Measurements from ENCODE around the gene PSMA8.
"Not testable (repeated sequence)": the region's sequence is repeated elsewhere in the genome, so short reads cannot be mapped to it uniquely, and the experiment has no call there.

Gene PSMA8

GRCh38 chr18:26185267-26185666 is 51.6 kb downstream of the PSMA8 start:
- peak in 1 of 2 experiments; percentile 21 for DNase-seq (ENCODE audit: low read depth in 1 of 2, low spot score in 1 of 2)
- in situ Hi-C loops (cut with HindIII; ENCODE audit: low pct_unique_long_range_greater_than_20kb, low sequenced_read_pairs): no loop called here
- TF ChIP-seq JUND (IDR thresholded peaks at IDR 0.05; ENCODE audit: low read depth): no peak

DNA sequence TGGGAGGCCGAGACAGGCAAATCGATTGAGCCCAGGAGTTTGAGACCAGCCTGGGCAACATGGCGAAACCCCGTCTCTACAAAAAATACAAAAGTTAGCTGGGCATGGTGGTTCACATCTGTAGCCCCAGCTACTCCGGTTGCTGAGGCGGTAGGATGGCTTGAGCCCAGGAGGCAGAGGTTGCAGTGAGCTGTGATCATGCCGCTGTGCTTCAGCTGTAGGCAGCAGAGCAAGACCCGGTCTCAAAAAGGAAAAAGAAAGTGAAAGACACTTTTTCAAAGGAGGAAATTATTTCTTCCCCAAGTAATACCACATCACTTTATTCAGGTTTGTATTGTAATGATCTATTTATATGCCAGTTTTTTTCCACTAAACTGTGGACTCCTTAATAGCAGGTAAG is 56.8 kb downstream of the PSMA8 start:
- in situ Hi-C loops (cut with HindIII; ENCODE audit: low pct_unique_long_range_greater_than_20kb, low sequenced_read_pairs): no loop called here
- no peak for DNase-seq (ENCODE audit: low read depth in 1 of 2, low spot score in 1 of 2)
- no peak for TF ChIP-seq JUND (IDR thresholded peaks at IDR 0.05; ENCODE audit: low read depth)

GRCh38 chr18:26192233-26192632 is 58.6 kb downstream of the PSMA8 start:
- no peak for DNase-seq (ENCODE audit: low read depth in 1 of 2, low spot score in 1 of 2)
- in situ Hi-C loops (cut with HindIII; ENCODE audit: low pct_unique_long_range_greater_than_20kb, low sequenced_read_pairs): no loop called here
- TF ChIP-seq JUND (IDR thresholded peaks at IDR 0.05; ENCODE audit: low read depth): no peak

DNA sequence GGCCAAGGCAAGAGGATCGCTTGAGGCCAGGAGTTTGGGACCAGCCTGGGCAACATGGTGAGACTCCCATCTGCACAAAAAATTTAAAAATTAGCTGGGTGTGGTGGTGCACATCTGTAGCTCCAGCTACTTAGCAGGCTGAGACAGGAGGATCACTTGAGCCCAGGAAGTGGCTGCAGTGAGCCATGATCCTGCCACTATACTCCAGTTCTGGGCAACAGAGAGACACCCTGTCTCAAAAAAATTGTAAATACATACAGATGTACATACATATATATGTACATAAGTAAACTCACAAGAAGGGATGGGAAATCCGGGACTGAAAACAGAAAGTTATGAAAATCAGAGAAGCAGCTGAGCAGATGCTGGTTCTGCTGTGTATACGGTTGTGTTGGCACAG is 62.9 kb downstream of the PSMA8 start:
- no peak for TF ChIP-seq JUND (IDR thresholded peaks at IDR 0.05; ENCODE audit: low read depth)
- in situ Hi-C loops (cut with HindIII; ENCODE audit: low pct_unique_long_range_greater_than_20kb, low sequenced_read_pairs): no loop called here
- DNase-seq (ENCODE audit: low read depth in 1 of 2, low spot score in 1 of 2): no peak

DNA sequence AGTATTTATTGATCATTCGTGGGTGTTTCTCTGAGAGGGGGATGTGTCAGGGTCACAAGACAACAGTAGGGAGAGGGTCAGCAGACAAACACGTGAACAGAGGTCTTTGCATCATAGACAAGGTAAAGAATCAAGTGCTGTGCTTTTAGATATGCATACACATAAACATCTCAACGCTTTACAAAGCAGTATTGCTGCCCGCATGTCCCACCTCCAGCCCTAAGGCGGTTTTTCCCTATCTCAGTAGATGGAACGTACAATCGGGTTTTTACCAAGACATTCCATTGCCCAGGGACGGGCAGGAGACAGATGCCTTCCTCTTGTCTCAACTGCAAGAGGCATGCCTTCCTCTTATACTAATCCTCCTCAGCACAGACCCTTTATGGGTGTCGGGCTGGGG is 68.3 kb downstream of the PSMA8 start:
- DNase-seq (ENCODE audit: low read depth in 1 of 2, low spot score in 1 of 2); in situ Hi-C loops (cut with HindIII; ENCODE audit: low pct_unique_long_range_greater_than_20kb, low sequenced_read_pairs): not testable (repeated sequence)

- in situ Hi-C loops (cut with HindIII; ENCODE audit: low pct_unique_long_range_greater_than_20kb, low sequenced_read_pairs): no loop called here
- no peak for TF ChIP-seq JUND (IDR thresholded peaks at IDR 0.05; ENCODE audit: low read depth)
- no peak for DNase-seq (ENCODE audit: low read depth in 1 of 2, low spot score in 1 of 2)
Observed at GRCh38 chr18:26205318-26205717, 71.6 kb downstream of the PSMA8 start.

DNA sequence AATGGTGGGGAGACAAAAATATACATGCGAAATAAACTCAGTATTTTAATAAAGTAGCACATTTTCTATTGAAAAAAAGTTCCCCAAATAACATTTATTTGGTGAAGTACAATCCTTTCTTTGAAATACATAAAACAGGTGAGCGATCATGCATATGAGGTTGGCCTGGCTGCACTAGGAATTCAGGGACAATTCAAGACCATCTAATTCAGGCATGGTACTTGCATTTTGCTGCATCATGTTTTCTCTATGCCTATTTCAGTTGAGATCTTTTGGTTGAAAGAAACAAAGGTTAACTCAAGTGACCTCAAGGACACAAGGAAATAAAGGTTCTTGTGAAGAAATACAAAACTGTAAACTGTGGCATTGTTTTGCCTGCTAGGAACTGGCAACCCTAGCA is 72.8 kb downstream of the PSMA8 start:
- in situ Hi-C loops (cut with HindIII; ENCODE audit: low pct_unique_long_range_greater_than_20kb, low sequenced_read_pairs): no loop called here
- DNase-seq (ENCODE audit: low read depth in 1 of 2, low spot score in 1 of 2): no peak
- no peak for TF ChIP-seq JUND (IDR thresholded peaks at IDR 0.05; ENCODE audit: low read depth)

DNA sequence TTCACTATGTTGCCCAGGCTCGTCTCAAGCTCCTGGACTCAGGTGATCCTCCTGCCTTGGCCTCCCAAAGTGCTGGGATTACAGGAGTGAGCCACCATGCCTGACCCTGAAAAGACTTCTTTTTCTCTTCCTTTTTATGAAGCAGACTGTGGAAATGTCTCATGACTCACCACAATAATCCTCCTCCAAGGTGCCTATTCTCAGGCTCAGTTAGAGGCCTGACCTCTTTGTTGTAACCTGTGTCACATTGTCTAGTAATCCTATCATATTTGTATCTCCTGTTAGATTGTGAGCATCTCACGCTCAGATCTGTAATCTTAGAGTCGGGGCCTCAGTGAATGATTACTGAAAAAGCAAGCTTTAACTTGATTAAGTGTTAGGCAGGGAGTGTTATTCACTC is 74.3 kb downstream of the PSMA8 start:
- no peak for DNase-seq (ENCODE audit: low read depth in 1 of 2, low spot score in 1 of 2)
- in situ Hi-C loops (cut with HindIII; ENCODE audit: low pct_unique_long_range_greater_than_20kb, low sequenced_read_pairs): no loop called here

DNA sequence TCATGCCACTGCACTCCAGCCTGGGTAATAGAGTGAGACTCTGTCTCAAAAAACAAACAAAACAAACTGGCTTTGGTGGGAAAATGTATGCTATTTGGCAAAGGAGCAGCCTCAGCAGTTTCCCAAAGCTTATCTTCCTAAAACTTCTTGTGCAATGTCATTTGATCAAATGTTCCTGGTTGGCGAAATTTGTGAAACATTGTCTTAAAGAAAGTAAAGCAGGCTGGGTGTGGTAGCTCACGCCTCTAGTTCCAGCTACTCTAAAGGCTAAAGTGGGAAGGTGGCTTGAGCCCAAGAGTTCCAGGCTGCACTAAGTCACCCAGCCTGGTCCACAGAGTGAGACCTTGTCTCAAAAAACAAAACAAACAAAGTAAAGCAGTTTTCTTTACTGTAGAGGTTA is 75.3 kb downstream of the PSMA8 start:
- TF ChIP-seq JUND (IDR thresholded peaks at IDR 0.05; ENCODE audit: low read depth): no peak
- DNase-seq (ENCODE audit: low read depth in 1 of 2, low spot score in 1 of 2): no peak
- in situ Hi-C loops (cut with HindIII; ENCODE audit: low pct_unique_long_range_greater_than_20kb, low sequenced_read_pairs): no loop called here

More for the DNA sequence above, 74.3 kb downstream of the PSMA8 start:
- TF ChIP-seq JUND (IDR thresholded peaks at IDR 0.05; ENCODE audit: low read depth): no peak

DNA sequence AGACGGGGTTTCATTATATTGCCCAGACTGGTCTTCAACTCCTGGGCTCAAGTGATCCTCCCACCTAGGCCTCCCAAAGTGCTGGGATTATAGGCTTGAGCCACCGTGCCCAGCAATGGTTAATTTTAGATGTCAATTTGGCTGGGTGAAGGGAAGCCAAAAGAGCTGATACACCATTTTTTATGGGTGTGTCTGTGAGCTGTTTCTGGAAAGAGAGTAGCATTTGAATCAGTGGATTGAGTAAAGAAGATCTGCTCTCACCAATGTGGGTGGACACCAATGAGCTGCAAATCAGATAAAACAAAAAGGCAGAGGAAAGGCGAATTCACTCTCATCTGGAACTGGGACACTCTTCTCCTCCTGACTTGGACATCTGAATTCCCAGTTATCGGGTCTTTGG is 76.5 kb downstream of the PSMA8 start:
- in situ Hi-C loops (cut with HindIII; ENCODE audit: low pct_unique_long_range_greater_than_20kb, low sequenced_read_pairs): no loop called here
- no peak for TF ChIP-seq JUND (IDR thresholded peaks at IDR 0.05; ENCODE audit: low read depth)
- no peak for DNase-seq (ENCODE audit: low read depth in 1 of 2, low spot score in 1 of 2)

DNA sequence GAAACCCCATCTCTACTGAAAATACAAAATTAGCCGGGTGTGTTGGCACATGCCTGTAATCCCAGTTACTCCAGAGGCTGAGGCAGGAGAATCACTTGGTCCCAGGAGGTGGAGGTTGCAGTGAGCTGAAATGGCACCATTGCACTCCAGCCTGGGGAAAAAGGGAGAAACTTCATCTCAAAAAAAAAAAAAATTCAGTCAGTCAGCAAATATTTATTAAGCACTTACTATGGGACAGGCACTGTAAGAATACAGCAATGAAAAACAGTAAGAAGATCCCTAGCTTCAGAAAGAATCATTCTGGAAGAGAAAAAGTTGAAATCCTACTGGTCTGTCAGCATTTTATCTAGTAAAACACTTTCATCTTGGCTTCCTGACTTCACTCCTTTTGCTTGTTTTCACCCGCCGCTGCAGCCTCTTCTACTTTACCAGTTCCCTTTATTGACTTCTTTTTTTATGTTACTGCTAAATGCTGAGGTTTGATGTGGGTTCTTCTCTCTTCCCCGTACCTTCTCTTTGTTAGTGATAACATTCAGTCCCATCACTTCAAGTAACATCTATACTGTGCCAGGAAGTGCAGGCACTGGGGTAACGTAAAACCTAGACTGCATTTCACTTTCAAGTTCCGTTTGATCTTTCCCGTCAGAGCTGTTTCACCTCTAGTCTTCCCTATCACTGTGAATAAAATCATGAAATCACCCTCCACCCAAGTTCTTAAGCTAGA is 81.7 kb downstream of the PSMA8 start:
- no peak for DNase-seq (ENCODE audit: low read depth in 1 of 2, low spot score in 1 of 2)

GRCh38 chr18:26225022-26225693 is 91.5 kb downstream of the PSMA8 start:
- in situ Hi-C loops (cut with HindIII; ENCODE audit: low pct_unique_long_range_greater_than_20kb, low sequenced_read_pairs): no loop called here
- TF ChIP-seq JUND (IDR thresholded peaks at IDR 0.05; ENCODE audit: low read depth): no peak
- peak in 1 of 2 experiments; percentile 6 for DNase-seq (ENCODE audit: low read depth in 1 of 2, low spot score in 1 of 2)

More for the DNA sequence above, 81.7 kb downstream of the PSMA8 start:
- in situ Hi-C loops (cut with HindIII; ENCODE audit: low pct_unique_long_range_greater_than_20kb, low sequenced_read_pairs): no loop called here
- no peak for TF ChIP-seq JUND (IDR thresholded peaks at IDR 0.05; ENCODE audit: low read depth)

DNA sequence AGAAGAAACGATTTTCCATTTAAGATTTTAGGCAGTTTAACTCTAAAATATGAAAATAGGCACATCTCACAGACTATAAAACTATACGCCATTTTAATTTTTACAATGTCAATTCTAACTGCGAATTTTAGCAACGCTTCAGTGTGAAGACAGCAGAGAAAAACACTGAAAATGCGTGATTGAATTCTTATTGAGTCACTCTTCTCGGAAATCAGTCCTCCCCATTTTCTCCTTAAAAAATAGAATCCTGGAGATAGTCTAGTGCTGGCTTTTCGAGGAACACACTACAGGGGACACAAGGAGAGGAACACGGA is 92.2 kb downstream of the PSMA8 start:
- DNase-seq (ENCODE audit: low read depth in 1 of 2, low spot score in 1 of 2): no peak
- in situ Hi-C loops (cut with HindIII; ENCODE audit: low pct_unique_long_range_greater_than_20kb, low sequenced_read_pairs): no loop called here
- no peak for TF ChIP-seq JUND (IDR thresholded peaks at IDR 0.05; ENCODE audit: low read depth)
